ENCODE measurements around the gene PLOD2.

DNA sequence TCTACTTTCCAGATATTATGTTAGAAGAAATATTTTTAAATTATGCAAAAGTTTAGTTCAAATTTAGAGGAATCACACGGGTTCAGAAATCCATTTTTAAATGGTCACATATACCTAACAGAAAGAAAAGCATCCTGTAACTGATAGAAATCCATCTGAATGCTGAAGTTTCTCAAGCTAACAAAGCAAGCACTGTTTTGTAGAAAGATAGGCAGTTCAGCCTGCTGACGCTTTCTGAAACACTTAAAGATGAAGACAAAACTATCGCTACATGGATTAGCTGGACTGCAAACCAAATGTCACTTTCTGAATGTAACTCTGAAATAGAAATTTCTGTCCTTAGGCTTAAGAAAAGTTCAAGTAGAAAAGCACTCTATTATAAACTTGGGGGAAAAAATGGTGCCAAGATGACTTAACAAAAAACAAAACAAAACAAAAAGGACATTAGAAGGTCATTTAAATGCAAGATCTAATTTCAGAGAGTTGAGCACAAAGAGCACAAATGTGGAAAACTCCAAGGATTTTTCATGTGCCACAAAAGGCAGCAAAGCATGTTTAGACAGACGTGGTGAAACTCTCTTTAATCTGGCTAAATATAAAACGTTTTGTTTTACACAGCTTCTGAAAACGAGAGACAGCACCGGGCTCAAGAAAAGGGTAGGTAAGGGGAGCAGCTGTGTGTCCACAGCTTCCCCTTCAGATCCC is 1.2 kb downstream of the PLOD2 start:
- TF ChIP-seq, protein P1, sequence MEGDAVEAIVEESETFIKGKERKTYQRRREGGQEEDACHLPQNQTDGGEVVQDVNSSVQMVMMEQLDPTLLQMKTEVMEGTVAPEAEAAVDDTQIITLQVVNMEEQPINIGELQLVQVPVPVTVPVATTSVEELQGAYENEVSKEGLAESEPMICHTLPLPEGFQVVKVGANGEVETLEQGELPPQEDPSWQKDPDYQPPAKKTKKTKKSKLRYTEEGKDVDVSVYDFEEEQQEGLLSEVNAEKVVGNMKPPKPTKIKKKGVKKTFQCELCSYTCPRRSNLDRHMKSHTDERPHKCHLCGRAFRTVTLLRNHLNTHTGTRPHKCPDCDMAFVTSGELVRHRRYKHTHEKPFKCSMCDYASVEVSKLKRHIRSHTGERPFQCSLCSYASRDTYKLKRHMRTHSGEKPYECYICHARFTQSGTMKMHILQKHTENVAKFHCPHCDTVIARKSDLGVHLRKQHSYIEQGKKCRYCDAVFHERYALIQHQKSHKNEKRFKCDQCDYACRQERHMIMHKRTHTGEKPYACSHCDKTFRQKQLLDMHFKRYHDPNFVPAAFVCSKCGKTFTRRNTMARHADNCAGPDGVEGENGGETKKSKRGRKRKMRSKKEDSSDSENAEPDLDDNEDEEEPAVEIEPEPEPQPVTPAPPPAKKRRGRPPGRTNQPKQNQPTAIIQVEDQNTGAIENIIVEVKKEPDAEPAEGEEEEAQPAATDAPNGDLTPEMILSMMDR (IDR thresholded peaks at IDR 0.05; ENCODE audit: low read depth, low read length, poor library complexity, severe bottlenecking), result no peak
- no peak for TF ChIP-seq EZH2phosphoT487 (IDR thresholded peaks at IDR 0.05; ENCODE audit: borderline replicate concordance, low read length)

Measured in DOHH2 (cell line).